ENCODE measurements around the gene KCNMB2. TPM values are rescaled to one million over a fixed set of nuclear protein-coding genes. Genes with fewer than 3 reads are reported as not detected.
A peak's percentile ranks its signal among the peaks of the same experiment; 100 is the strongest.

Gene KCNMB2
- total and polyA plus RNA-seq, 8 donors = 0.69 to 38.0 (median 2.3) TPM

DNA sequence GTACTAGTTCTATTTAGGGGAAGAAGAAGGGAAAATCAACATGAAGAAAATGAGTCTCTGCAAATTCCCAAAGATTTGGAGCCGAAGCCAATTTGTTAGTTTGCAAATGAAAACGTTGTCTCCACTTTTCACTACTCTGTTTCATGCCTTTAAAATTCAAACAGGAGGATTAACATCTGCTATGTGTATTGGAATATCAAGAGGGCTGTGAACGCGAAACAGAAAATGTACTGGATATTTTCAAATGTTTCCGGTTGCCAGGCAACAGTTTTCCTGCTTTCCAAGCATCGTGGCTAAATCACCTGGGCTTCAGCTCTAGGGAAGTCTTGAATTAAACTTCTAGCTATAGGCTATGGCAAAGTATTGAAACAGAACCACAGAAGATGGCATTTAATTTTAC lies 172.8 kb downstream of the KCNMB2 start:
- Histone ChIP-seq H3K36me3 (no peaks in the 10 kb centered on the region), H3K4me3 (no peak overlapping the region), H3K27ac (no peak overlapping the region), H3K4me1 (no peaks in the 10 kb centered on the region), H3K27me3 (no peaks in the 10 kb centered on the region), H3K9me3 (no peaks in the 10 kb centered on the region)
- FAIRE-seq = no peak
- no peak for DNase-seq
- intact Hi-C loops (cut with DNase I) = no loop called here
- ATAC-seq = no peak
- TF ChIP-seq CTCF (IDR thresholded peaks at IDR 0.05) = no peak
- WGBS, 2 donors = 32 to 36% methylated on average over 6 of the region's 6 CpGs

GRCh38 chr3:178711753-178712152 lies 175.5 kb downstream of the KCNMB2 start:
- no peaks in the 10 kb centered on the region for H3K36me3 ChIP-seq
- ATAC-seq = no peak
- H3K27ac ChIP-seq = no peak overlapping the region
- DNase-seq = no peak
- H3K4me3 ChIP-seq = no peak overlapping the region
- H3K4me1 ChIP-seq = no peaks in the 10 kb centered on the region
- intact Hi-C loops (cut with DNase I) = no loop called here
- no peak for FAIRE-seq
- H3K9me3 ChIP-seq = no peaks in the 10 kb centered on the region
- no peak for TF ChIP-seq CTCF (IDR thresholded peaks at IDR 0.05)
- WGBS, 2 donors = 67 to 81% methylated on average over 3 of the region's 3 CpGs
- H3K27me3 ChIP-seq = no peaks in the 10 kb centered on the region

DNA sequence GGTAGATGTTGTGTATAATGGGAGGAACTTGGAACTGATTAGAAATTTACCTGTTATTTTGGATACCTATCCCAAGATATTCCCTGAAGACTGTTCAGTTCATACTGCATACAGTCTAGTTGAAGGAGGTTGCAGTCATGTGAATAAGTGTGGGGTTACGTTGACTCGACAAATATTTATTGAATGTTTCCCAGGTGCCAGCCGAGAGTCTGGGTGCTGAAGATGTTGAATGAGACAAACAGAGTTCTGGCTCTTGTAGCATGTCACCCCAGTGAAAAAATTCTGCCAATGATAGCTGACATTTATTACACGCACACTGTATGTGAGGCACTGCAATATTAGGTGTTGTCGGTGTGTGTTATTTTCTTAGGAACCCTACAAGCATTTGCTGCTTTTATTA lies 176.0 kb downstream of the KCNMB2 start:
- FAIRE-seq (no peak), DNase-seq (no peak), ATAC-seq (peak in 2 of 4 donors; percentile 33 to 64)
- H3K9me3 ChIP-seq = no peaks in the 10 kb centered on the region
- no peaks in the 10 kb centered on the region for H3K27me3 ChIP-seq
- H3K4me1 ChIP-seq = no peaks in the 10 kb centered on the region
- intact Hi-C loops (cut with DNase I) = no loop called here
- WGBS, 2 donors = 37 to 42% methylated on average over 5 of the region's 5 CpGs
- no peak overlapping the region for H3K4me3 ChIP-seq
- no peak for TF ChIP-seq CTCF (IDR thresholded peaks at IDR 0.05)
- H3K36me3 ChIP-seq = no peaks in the 10 kb centered on the region
- H3K27ac ChIP-seq = no peak overlapping the region

DNA sequence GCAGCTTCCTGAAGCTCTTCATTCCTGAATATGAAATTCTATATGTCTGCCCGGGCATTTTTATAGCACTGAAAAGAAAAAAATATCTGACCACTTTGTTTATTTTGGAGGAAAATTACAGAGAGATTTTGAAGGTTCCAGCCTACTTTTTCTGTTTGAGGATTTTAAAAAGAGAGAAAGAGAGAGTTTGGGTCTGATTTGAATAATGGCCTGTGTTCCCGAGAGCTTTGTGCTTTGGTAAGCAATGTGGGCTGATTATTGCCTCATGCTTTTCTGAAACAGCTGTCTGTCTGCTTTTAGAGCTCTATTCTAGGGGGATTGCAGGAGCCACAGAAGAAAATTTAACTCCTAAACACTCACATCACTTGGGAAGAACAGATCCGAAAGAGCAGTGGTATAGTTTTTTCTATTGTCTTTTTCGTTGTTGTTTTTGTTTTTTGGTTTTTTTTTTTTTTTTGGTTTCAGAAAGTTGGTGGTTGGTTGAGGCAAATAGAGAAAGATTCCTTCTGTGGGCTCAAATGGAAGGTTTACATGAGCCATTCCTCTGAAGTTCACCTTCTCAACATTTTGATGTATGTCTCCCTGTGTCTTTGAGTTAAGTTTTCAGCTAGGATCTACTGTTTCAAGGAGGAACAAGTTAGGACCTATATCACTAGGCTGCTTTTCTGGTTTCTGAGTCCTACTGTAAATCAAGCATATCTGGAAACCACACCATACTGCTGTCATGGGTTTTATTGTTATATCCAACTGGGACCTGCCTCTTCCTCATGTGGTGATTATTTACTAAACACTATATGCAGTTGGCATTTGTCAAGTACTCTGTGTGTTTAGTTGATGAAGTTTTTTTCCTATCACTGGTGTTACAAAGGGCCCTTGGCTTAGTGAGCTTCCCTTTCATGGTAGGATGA lies 178.9 kb downstream of the KCNMB2 start:
- DNase-seq = no peak
- intact Hi-C loops (cut with DNase I) = no loop called here
- no peak for TF ChIP-seq CTCF (IDR thresholded peaks at IDR 0.05)
- H3K4me3 ChIP-seq = no peak overlapping the region
- H3K4me1 ChIP-seq = no peaks in the 10 kb centered on the region
- H3K27me3 ChIP-seq = no peaks in the 10 kb centered on the region
- 67 to 77% methylated on average over 4 of the region's 4 CpGs for WGBS, 2 donors
- no peak for ATAC-seq
- no peaks in the 10 kb centered on the region for H3K36me3 ChIP-seq
- no peak overlapping the region for H3K27ac ChIP-seq
- no peak for FAIRE-seq
- H3K9me3 ChIP-seq = no peaks in the 10 kb centered on the region

- no peak for DNase-seq
- Histone ChIP-seq H3K4me3 (no peak overlapping the region), H3K4me1 (no peaks in the 10 kb centered on the region), H3K9me3 (no peaks in the 10 kb centered on the region), H3K36me3 (no peaks in the 10 kb centered on the region), H3K27me3 (no peaks in the 10 kb centered on the region), H3K27ac (no peak overlapping the region)
- no peak for TF ChIP-seq CTCF (IDR thresholded peaks at IDR 0.05)
- ATAC-seq = no peak
- 89 to 100% methylated on average over 1 of the region's 1 CpG for WGBS, 2 donors
- no peak for FAIRE-seq
- intact Hi-C loops (cut with DNase I) = no loop called here
These were observed 182.9 kb downstream of the KCNMB2 start for GRCh38 chr3:178718995-178719635.
